ENCODE measurements around the gene KLHL26. TPM values are rescaled to one million over a fixed set of nuclear protein-coding genes. Genes with fewer than 3 reads are reported as not detected.

KLHL26 gene
- total RNA-seq, 1 donor from 2014 or later, result 6.2 TPM

- intact Hi-C loops (cut with micrococcal nuclease), result loop anchor here (5.0 kb wide), 1 partner anchor 78 kb away; no protein-coding TSS in a partner anchor
- no peak for DNase-seq
- H3K27me3 ChIP-seq (ENCODE audit: low read depth), result no peaks in the 10 kb centered on the region
- no peak overlapping the region for H3K27ac ChIP-seq (replicated peaks)
- no peak for TF ChIP-seq CTCF (IDR thresholded peaks at IDR 0.05; ENCODE audit: borderline replicate concordance)
- no peak overlapping the region for H3K4me3 ChIP-seq
- H3K4me1 ChIP-seq, result peaks cover 39% of the 10 kb centered on the region
- no peaks in the 10 kb centered on the region for H3K9me3 ChIP-seq (replicated peaks)
- H3K36me3 ChIP-seq, result peaks cover 37% of the 10 kb centered on the region
Measured at GRCh38 chr19:18670312-18670711, 33.5 kb downstream of the KLHL26 start.

DNA sequence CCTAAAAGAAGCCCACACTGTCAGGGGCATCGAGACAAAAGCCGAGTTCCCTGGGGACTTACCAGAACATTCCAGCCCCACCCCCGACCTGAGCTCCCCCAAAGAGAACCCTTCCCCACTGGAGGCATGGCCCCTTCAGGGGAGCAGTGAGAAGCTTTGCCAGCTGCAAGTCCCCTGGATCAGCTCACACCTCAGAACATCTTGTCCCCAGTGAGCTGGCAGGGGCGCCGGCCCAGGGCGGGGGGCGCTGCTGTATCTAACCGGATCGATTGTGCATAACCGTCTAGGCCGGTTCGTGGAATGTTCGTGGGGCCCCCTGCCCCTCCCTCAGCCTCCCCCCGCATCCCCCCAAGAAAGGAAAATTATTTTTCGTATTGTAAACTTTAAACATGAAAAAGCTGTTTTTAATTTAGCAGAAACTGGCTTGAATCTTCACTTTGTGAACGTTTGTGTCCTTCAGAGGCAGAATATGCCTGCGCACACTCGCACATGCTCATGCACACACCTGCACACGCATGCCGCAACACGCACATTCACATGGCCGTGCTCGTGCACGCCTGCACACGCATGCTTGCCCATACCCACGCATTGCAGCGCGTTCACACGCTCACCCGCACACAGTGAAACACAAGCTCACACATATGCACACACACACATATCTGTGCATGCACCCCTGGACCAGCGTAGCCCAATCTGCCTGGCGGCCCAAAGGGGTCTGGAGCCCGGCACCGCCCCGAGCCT lies 34.6 kb downstream of the KLHL26 start:
- no peak overlapping the region for H3K4me3 ChIP-seq
- TF ChIP-seq CTCF (IDR thresholded peaks at IDR 0.05; ENCODE audit: borderline replicate concordance), result no peak
- H3K36me3 ChIP-seq, result peaks cover 25% of the 10 kb centered on the region
- H3K27ac ChIP-seq (replicated peaks), result no peak overlapping the region
- DNase-seq, result no peak
- no peaks in the 10 kb centered on the region for H3K9me3 ChIP-seq (replicated peaks)
- peaks cover 27% of the 10 kb centered on the region for H3K4me1 ChIP-seq
- no peaks in the 10 kb centered on the region for H3K27me3 ChIP-seq (ENCODE audit: low read depth)
- intact Hi-C loops (cut with micrococcal nuclease), result loop anchor here (5.0 kb wide), 1 partner anchor 79 kb away; no protein-coding TSS in a partner anchor

- Histone ChIP-seq H3K9me3 (replicated peaks) (no peaks in the 10 kb centered on the region), H3K4me1 (peaks cover 27% of the 10 kb centered on the region), H3K4me3 (no peak overlapping the region), H3K27ac (replicated peaks) (peak overlapping the region; percentile 27), H3K36me3 (peaks cover 24% of the 10 kb centered on the region), H3K27me3 (ENCODE audit: low read depth) (no peaks in the 10 kb centered on the region)
- TF ChIP-seq CTCF (IDR thresholded peaks at IDR 0.05; ENCODE audit: borderline replicate concordance), result no peak
- intact Hi-C loops (cut with micrococcal nuclease), result loop anchor here (5.0 kb wide), 1 partner anchor 80 kb away; no protein-coding TSS in a partner anchor
- no peak for DNase-seq
Measured at GRCh38 chr19:18672044-18672451, 35.2 kb downstream of the KLHL26 start.

DNA sequence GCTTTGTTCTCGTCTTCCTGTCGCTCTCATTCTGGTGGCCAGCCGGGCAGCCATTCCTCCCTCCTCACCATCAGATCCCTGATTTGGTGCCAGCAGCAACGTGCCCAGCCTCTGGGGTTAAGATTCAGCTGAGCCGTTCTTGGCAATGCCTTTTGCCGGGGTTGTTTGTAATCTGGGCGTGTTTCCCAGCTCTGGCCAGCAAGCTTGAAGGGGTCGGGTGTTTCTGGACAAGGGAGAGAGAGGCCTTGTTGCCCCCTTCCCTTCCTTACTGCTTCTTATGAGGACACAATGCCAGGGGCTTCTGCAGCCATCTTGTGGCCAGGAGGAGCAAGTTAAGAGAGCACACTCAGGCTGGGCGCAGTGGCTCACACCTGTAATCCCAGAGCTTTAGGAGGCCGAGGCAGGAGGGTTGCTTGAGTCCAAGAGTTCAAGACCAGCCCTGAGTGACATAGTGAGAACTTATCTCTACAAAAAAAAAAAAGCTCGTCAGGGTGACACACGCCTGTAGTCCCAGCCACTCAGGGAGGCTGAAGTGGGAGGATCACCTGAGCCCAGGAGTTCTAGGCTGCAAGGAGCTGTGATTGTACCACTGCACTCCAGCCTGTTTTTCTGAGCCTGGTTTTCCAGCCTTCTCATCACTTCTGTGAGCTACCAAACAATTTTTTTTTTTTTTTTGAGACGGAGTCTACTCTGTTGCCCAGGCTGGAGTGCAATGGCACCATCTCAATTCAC lies 35.9 kb downstream of the KLHL26 start:
- H3K36me3 ChIP-seq, result peaks cover 20% of the 10 kb centered on the region
- no peaks in the 10 kb centered on the region for H3K27me3 ChIP-seq (ENCODE audit: low read depth)
- H3K4me3 ChIP-seq, result no peak overlapping the region
- TF ChIP-seq CTCF (IDR thresholded peaks at IDR 0.05; ENCODE audit: borderline replicate concordance), result no peak
- DNase-seq, result no peak
- H3K9me3 ChIP-seq (replicated peaks), result no peaks in the 10 kb centered on the region
- intact Hi-C loops (cut with micrococcal nuclease), result loop anchor here (5.0 kb wide), 1 partner anchor 80 kb away; no protein-coding TSS in a partner anchor
- H3K4me1 ChIP-seq, result peaks cover 28% of the 10 kb centered on the region
- peak overlapping the region; percentile 27 for H3K27ac ChIP-seq (replicated peaks)

GRCh38 chr19:18674616-18675015 lies 37.8 kb downstream of the KLHL26 start:
- peak; percentile 69 for DNase-seq
- Histone ChIP-seq H3K27me3 (ENCODE audit: low read depth) (no peaks in the 10 kb centered on the region), H3K9me3 (replicated peaks) (no peaks in the 10 kb centered on the region), H3K27ac (replicated peaks) (peak overlapping the region; percentile 45), H3K4me1 (peaks cover 36% of the 10 kb centered on the region), H3K4me3 (no peak overlapping the region), H3K36me3 (peaks cover 2% of the 10 kb centered on the region)
- no peak for TF ChIP-seq CTCF (IDR thresholded peaks at IDR 0.05; ENCODE audit: borderline replicate concordance)
- intact Hi-C loops (cut with micrococcal nuclease), result loop anchor here (5.0 kb wide), 1 partner anchor 82 kb away; no protein-coding TSS in a partner anchor
